ENCODE measurements around the gene SPINK13.
"Not testable (repeated sequence)": the region's sequence is repeated elsewhere in the genome, so short reads cannot be mapped to it uniquely, and the experiment has no call there.

Gene SPINK13, protein sequence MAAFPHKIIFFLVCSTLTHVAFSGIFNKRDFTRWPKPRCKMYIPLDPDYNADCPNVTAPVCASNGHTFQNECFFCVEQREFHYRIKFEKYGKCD

DNA sequence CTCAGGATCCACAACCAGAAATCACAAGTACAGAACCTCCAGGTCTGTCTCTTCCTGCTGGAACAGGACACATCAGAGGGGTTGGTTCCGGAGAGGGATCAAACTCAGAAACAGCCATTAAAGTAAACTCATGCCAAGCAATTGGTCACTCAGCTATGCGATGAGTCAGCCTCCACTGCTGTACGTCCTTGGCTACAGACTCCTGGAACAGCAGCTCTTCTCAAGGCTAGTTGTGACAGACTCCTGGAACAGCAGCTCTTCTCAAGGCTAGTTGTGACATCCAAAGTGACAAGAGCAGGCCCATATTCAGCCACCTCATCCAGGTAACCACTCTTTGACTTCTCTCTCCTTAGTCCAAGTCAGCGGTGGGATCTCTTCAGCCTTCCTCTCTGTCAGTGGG lies at the start of gene SPINK13:
SPINK13 (plus strand) TSS at position 229 of the 400 bp plus-strand sequence. CDS start 1,279 bp downstream, outside the sequence.
- no peak for DNase-seq (ENCODE audit: low read depth)

DNA sequence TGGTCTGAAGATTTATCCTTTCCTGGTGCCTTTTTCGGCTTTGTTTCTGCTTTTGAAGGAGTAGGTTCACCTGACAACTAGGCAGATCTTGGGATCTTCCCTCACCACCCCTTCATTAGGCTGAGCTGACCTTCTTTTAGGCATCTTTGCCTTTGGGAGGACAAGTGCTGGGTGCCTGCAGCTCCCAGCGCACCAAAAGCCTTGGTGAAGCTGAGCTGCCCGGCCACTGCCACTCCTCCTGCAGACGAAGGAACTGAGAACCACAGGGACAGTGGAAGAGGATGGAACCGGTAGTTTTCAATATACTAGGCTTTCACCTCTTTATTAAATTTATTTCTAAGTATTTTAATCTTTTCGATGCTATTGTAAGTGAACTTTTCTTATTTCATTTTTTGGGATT lies 47.1 kb upstream of the SPINK13 start:
- DNase-seq (ENCODE audit: low read depth), result no peak

DNA sequence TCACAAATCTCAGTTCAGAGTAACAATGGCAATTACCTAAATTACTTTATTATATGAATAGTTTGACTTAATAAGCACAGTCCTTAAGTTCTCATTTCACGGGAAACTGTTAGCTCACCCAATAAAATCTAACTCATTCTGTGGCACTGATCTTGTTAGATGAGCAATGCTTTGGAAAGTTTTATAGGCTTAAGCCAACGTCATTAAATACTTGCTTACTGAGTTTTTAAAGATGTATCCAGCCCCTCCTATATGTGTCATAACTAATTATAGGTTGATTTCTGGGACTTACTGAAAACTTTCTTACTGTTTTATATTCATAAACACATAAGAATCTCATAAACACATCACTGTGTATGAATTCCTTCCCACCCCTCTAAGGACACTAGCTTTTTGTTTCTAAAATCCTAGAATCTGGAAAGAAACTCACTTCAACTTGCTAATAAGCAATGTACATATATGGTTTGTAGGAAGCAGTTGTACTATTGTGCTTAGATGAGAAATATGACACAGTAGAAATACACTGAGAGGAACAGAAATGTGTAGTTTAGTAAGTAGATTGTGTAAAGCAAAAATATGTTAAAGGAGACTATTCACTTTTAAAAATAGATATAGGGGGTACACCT lies 44.4 kb upstream of the SPINK13 start:
- DNase-seq (ENCODE audit: low read depth), result no peak

DNA sequence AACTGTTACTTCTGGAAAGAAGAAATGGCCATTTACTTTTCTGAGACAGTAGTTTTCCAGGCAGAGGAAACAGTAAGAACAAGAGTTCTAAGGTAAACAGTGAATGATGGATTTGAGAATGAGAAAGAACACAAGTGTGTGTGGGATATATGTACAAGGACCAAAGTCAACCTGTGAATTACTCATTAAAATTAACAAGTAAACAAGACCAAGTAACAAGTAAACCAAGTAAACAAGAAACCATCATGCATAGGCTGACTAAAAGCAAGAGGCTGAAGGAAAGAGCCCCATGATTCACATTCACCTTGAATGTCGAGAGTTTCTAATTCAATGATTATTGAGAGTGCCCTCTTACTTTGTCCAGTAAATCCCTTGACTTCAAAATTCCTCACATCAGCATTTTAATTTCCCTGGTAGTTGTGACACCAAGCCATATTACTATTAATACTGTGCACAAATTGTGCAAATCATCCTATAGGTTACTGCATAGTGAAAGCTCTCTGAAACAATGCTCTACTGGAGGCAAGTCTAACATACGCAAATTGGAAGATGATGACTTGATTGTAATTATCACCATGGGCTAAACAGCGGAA lies 40.1 kb upstream of the SPINK13 start:
- DNase-seq (ENCODE audit: low read depth), result no peak

DNA sequence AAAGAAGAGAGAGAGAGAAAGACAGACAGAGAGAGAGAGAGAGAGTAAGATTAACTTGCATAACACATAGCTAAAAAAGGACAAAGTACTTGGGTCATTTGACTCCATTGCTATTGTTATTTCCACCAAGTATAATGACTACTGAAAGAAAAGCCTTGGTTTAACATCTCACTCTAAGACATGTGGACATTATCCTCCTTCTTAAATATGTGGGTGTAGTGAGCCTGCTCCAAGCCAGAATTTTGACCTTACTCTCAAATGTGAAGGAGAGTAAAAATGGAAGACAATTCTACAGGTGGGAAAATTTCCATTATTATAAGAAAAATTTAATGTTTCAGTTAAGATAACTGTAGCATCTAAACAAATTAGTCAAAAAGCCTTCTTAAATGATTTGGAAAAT lies 38.8 kb upstream of the SPINK13 start:
- DNase-seq (ENCODE audit: low read depth), result no peak

DNA sequence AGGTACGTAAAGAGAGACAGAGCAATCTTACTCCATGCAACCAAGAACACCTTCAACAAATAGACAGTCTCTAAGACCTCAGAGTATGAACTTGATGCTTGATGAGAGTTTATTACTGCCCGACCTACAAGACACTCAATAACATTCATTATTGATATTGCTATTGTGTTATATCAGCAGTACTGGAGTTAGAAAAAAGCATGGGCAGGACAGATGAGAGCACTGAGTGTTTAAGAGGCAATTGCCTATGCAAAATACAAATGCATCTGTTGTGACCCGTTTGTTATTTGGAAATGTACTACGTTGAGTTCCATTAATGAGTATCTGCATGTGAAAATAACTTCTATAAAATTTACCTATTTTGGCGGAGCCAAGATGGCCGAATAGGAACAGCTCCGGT lies 38.4 kb upstream of the SPINK13 start:
- DNase-seq (ENCODE audit: low read depth), result no peak

DNA sequence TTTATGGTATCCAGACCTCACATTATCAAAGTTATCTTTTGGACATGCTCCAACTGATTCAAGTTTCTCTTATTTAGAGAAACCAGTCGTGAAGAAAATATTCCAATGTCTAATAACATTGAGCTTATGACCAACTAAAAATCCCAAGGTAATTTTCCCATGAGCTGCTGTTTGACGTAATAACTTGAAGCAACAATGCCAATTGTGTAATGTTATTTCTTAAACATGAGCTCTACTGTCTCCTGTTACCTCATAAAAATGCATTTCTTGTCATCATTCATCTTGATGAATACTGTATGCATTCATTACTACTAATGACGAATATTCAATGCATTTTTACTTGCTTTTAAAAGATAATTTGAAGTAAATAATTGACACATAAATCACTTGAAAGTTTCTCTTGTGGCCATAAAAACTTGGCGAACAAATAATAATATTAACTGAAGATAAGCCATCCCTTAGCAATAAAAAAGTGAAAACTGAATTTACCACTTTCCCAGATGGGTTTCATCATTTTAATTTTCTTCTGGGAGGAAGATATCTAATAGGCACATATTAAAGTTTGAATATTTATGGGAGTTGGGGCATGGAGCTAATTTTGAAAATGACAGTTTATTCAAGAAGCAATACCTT lies 30.7 kb upstream of the SPINK13 start:
- no peak for DNase-seq (ENCODE audit: low read depth)

DNA sequence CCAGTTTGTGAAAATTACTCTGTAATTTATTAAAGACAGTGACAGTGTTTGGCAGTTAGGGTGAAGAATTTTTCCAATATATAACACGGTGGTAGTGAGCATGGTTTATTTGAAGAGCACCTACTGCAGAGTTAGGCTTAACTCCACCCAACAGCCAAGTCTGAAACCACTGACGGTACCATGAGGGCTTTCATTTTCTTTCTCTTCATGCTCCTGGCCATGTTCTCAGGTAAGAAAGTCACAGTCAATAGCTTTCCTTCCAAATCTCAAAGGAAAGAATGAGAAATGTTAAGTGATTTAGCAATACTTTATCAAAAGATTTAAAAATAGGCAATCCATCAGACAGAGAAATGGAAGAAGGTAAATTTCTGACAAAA lies 30.2 kb upstream of the SPINK13 start, which contains the start of gene MARCOL:
MARCOL (plus strand) TSS at position 108 of the 377 bp plus-strand sequence; CDS start at position 181, 73 bp downstream.
- DNase-seq (ENCODE audit: low read depth), result no peak

DNA sequence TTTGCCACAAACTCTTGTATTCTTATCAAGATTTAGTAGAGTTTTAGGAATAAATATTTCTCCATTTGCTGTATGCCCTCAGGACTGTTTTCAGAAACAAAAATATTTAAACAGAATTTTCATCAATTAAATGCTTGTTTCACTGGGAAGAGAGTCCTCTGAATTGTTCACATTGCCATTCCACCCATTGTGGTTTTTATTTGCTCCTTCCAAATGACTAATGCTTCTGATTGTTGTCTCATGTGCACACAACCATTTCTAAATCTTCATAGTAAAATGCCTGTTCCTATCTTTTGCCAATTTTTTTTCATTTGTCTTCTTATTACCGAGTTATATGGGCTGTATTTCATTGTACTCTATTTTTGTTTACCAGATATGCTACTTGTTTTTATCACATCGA lies 19.7 kb upstream of the SPINK13 start:
- DNase-seq (ENCODE audit: low read depth), result no peak

DNA sequence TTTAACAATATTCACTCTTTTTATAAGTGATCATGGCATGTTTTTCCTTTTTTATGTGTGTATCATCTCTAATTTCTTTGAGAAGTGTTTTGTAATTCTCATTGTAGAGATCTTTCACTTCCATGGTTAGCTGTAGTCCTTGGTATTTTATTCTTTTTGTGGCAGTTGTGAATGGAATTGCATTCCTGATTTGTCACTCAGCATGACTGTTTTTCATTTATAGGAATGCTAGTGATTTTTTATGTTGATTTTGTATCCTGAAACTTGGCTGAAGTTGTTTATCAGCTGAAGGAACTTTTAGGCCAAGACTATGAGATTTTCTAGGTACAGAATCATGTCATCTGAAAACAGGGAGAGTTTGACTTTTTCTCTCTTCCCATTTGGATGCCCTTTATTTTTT lies 13.1 kb upstream of the SPINK13 start:
- no peak for DNase-seq (ENCODE audit: low read depth)

DNA sequence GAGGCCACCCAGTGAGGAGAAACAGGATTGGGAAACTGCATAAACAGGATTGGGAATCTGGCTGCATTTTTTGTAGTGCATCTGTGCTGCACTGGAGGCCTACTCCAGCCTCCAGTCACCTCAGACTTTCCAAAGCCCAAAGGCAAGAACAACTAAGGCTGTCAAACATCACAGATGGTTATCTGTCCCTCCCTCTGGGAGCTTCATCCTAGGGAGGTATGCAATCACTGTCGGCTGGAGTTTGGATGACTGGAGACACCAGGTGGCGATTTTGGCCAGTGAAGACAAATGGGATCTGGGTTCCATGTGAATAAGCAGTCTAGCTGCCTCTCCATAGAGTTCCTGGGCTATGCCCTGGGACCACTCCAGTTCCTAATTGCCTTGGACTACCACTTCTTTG lies 9.3 kb upstream of the SPINK13 start:
- no peak for DNase-seq (ENCODE audit: low read depth)

DNA sequence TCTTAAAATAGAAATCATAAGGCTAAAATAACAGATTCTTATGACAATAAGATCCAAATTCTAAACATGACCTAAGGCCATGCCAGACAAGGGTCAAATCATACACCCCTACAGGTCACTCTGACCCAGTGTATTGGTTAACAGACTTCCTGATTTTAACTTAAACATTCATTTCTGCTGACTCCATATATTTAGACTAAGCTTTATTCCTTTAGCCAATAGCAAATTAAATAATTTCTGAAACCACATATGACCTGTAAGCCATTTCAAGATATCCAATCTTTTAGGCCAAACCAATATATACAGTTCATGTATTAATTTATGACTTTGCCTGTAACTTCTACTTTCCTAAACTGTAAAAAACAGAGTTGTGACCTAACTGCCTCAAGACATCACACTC lies 7.4 kb upstream of the SPINK13 start:
- no peak for DNase-seq (ENCODE audit: low read depth)

DNA sequence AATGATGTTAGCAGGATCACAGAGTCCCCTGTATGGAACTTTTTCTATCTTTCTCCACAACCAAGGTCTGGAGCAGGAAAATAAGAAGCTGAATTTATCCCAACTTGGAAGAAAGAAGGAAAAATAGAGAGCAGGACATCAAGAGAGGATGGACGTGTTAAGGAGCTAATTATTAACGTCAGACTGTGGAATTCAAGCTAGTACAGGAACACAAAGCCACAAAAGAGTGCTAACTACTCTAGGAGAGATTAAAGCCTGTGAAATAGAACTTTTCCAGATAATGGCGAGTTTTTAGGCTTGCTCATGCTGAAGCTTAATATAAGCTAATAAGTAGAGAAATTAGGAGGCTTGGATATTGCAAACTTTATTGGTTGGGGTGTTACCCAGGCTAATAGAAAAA lies 632 bp upstream of the SPINK13 start:
- DNase-seq (ENCODE audit: low read depth), result no peak

DNA sequence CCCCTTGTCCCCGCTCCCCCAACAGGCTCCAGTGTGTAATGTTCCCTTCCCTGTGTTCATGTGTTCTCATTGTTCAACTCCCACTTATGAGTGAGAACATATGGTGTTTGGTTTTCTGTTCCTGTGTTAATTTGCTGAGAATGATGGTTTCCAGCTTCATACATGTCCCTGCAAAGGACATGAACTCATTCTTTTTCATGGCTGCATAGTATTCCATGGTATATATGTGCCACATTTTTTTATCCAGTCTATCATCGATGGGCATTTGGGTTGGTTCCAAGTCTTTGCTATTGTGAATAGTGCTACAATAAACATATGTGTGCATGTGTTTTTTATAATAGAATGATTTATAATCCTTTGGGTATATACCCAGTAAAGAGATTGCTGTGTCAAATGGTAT lies 6.5 kb downstream of the SPINK13 start:
- not testable (repeated sequence) for DNase-seq (ENCODE audit: low read depth)

DNA sequence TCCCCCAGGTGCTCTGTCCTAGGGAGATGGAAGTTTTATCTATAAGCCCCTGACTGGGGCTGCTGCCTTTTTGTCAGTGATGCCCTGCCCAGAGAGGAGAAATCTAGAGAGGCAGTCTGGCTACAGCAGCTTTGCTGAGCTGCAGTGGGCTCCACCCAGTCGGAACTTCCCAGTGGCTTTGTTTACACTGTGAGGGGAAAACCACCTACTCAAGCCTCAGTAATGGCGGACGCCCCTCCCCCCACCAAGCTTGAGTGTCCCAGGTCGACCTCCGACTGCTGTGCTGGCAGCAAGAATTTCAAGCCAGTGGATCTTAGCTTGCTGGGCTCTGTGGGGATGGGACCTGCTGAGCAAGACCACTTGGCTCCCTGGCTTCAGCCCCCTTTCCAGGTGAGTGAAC lies 12.3 kb downstream of the SPINK13 start:
- not testable (repeated sequence) for DNase-seq (ENCODE audit: low read depth)

DNA sequence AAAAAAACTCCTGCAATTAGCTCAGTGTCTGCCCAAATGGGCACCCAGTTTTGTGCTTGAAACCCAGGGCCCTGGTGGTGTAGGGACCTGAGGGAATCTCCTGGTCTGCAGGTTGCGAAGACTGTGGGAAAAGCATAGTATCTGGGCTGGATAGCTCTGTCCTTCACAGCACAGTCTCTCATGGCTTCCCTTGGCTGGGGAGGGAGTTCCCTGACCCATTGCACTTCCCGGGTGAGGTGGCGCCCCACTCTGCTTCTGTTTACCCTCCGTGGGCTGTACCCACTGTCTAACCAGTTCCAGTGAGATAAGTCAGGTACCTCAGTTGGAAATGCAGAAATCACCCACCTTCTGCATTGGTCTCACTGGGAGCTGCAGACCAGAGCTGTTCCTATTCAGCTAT lies 12.7 kb downstream of the SPINK13 start:
- DNase-seq (ENCODE audit: low read depth), result not testable (repeated sequence)

DNA sequence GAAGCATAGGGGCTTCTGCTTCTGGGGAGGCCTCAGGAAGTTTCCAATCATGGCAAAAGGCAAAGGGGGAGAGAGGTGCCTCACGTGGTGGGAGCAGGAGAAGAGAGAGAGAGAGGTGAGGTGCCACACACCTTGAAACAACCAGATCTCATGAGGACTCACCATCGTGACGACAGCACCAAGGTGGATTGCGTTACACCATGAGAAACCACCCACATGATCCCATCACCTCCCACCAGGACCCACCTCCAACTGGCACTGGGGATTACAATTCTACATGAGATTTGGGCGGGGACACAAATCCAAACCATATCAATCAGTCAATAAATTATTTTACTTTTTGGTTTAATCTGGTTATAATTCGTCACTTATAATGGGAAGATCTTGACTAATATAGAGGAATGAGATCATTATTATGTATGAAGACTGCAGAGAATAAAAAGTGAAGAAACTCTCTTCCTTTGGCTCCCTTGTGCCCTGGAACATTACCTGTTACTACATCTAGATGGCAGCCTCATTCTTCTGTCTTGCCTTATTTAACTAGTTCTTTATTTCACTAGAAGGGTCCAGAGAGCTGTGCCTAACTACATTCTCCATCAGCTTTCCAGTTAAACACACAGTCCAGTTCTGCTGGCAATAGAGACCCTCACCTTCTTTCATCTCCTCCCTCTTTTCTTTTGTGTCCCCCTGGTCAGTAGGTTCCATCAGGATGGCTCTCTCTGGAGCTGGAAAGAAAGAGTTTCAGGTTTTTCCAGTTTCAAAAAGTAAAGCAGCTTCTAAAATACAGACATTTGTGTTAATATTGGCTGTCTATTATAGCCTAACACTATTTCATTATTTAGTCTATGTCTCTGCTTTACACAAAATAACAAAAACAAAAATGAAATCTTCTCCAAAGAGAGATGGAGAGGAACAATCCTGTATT lies 21.9 kb downstream of the SPINK13 start:
- DNase-seq (ENCODE audit: low read depth), result no peak

DNA sequence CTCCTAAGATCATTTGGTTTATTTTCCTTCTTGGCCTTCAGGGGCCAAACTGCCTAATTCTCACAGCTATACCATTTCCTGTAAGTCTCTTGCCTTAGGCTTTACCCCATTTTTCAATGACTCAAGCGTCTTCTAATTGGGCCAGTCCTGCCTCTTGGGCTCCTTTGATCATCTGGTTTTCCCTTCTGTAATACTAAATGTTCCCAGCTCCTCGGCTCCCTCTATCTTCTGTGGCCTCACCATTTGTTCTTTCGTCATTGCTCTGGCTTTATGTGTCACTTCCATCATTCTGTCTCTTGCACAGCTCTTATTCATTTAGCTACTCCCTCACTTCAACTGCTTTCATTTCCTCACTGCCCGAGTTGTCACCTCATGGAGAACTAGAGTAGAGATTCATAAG lies 29.1 kb downstream of the SPINK13 start:
- DNase-seq (ENCODE audit: low read depth), result no peak

DNA sequence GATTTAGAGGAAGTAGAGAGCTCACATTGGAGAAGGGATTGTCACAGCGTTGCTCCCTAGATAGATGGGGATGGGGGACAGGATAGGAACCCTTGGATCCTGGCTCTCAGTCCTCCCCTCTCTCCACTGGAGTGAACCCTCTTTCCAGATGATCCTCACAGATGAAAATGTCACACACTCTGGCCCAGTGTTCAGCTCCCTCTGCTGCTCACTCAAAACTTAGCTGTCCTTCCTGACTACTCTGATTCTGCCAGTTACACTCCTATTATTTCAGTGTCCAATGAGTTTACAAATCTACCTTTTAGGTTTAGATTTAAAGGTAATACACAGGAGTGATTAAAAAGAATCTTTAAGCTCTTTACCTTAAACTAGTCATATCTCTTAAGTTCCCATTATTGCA lies 37.9 kb downstream of the SPINK13 start:
- no peak for DNase-seq (ENCODE audit: low read depth)

DNA sequence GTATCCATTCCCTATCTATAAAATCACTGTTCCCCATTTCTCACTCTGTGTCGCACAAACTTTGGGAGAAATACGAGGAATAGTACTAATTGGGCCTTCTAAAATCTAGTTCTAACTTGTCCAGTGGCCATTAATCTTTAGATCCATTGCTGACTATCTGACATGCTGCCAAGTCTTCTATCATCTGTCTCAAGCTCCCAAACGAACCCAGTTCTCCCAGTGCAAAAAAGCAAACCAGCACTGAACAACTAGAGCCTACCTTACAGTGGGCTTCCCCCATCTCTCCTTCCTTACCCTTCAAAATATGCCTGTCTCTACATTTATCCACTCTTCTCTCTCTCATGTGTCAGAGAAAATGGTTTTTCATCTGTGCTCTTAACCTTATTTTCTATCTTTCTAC lies 40.4 kb downstream of the SPINK13 start:
- no peak for DNase-seq (ENCODE audit: low read depth)

DNA sequence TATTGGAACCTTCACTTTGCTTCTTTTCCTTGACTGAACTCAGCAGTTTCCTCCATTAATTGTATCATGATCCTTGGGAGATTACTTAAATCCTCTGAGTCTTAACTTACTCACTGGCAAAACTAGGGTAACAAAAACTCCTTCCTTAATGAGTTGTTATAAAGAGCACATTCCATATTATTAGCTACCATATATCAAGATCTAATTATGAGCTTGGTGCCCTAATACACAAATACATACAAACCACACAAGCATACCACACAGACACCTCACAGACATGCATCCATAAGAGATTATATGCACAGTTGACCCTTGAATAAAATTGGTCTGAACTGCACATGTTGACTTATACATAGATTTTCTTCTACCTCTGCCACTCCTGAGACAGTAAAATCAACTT lies 41.2 kb downstream of the SPINK13 start:
- DNase-seq (ENCODE audit: low read depth), result no peak

DNA sequence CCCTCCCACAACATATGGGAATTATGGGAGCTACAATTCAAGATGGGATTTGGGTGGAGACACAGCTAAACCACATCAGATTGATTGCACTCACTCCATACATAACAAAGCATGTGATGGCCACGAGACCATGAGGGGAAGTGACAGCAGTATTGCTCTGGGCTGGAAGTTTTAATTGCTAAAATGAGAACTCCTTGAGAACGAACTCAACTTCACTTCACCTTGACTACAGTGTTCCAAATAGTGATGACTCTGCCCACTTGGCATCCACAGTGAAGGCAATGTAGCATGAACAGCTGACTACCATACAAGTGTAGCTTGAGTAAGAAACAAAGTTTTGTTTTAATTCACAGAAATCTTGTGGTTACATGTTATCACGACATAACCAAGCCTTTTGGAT lies 42.9 kb downstream of the SPINK13 start:
- DNase-seq (ENCODE audit: low read depth), result no peak

Measured in stimulated activated CD8-positive, alpha-beta memory T cell treated with anti-CD3 and anti-CD28 coated beads, Interleukin-12 subunit alpha, Interleukin-12 subunit beta, amount 100 ng/mL, for 1 hour (primary cell).